Panc1 (cell line): ENCODE results near the gene SIK3. TPM values are rescaled to one million over a fixed set of nuclear protein-coding genes. Genes with fewer than 3 reads are reported as not detected.

Source experiments
- ATAC-seq: fragments of 200-7000 bp; cut with Tn5 transposase; 2 replicates; pipeline ENCODE4 v1.9.1; 2020; ENCODE audit warnings: mild to moderate bottlenecking, moderate library complexity
- Bru-seq: library from RNA; stranded (reverse); fragments of 400-500 nt; gene quantifications from one replicate; lab custom pipeline; 2021; lab: Mats Ljungman, UMichigan
- BruChase-seq, 2 experiments: library from RNA; stranded (reverse); fragments of 400-500 nt; gene quantifications; one replicate each; lab custom pipeline; 2021; lab: Mats Ljungman, UMichigan
- BruUV-seq: library from RNA; stranded (reverse); fragments of 400-500 nt; replicated peaks from 2 replicates; lab custom pipeline; 2021; lab: Mats Ljungman, UMichigan
- CTCF ChIA-PET: fragments of 300-600 bp; sonication (Branson Sonifier 250); formaldehyde crosslinking; loops from one replicate; lab custom pipeline; 2022; ENCODE audit warnings: antibody characterized with exemption; lab: Charles Lee
- POLR2A ChIA-PET: fragments of 300-600 bp; sonication (Branson Sonifier 250); formaldehyde crosslinking; loops from one replicate; lab custom pipeline; 2022; ENCODE audit warnings: antibody characterized with exemption; lab: Charles Lee
- DNase-seq: peaks from one replicate; pipeline ENCODE4 v3.0.0-alpha.2; 2010; ENCODE audit warnings: low read depth, low spot score
- H3K27ac ChIP-seq: 2 replicates; pipeline ENCODE4 v1.5.1; 2011; ENCODE audit warnings: mild to moderate bottlenecking, low read length, inconsistent platforms
- H3K27me3 ChIP-seq: fragments of 200-500 bp; sonication (Bioruptor generic); 2 replicates; pipeline ENCODE4 v1.6.0; 2014; ENCODE audit warnings: low read length, inconsistent platforms; ENCODE audit not compliant: control insufficient read depth, insufficient read depth
- H3K36me3 ChIP-seq: fragments of 200-500 bp; sonication (Bioruptor generic); 2 replicates; pipeline ENCODE4 v1.5.1; 2014; ENCODE audit warnings: inconsistent platforms, mild to moderate bottlenecking, low read length, moderate library complexity; ENCODE audit not compliant: control insufficient read depth, insufficient read depth
- H3K4me1 ChIP-seq: 2 replicates; pipeline ENCODE4 v1.5.1; 2011; ENCODE audit warnings: inconsistent platforms, mild to moderate bottlenecking, low read length, moderate library complexity; ENCODE audit not compliant: control insufficient read depth, insufficient read depth
- H3K4me3 ChIP-seq, 2 experiments: 2 replicates each; pipeline ENCODE4 v1.5.1; 2011 to 2012; ENCODE audit warnings: low read depth in 2 of 2, low read length in 2 of 2, mild to moderate bottlenecking in 2 of 2, inconsistent platforms in 1 of 2, moderate library complexity in 1 of 2
- H3K9me3 ChIP-seq: fragments of 200-500 bp; sonication (Bioruptor generic); 2 replicates; pipeline ENCODE4 v1.5.1; 2014; ENCODE audit warnings: low read depth, mild to moderate bottlenecking, inconsistent platforms, low read length, moderate library complexity; ENCODE audit not compliant: control insufficient read depth, insufficient read depth
- POLR2AphosphoS5 ChIP-seq: IDR thresholded peaks from 2 replicates; pipeline ENCODE4 v1.6.1; 2012; ENCODE audit warnings: mild to moderate bottlenecking, low read depth, low read length, moderate library complexity
- SIN3A ChIP-seq: IDR thresholded peaks from 2 replicates; pipeline ENCODE4 v1.6.1; 2012; ENCODE audit warnings: low read depth, mild to moderate bottlenecking, low read length, moderate library complexity, borderline replicate concordance; ENCODE audit not compliant: insufficient read depth
- TCF7L2 ChIP-seq: IDR thresholded peaks from 2 replicates; pipeline ENCODE4 v1.6.1; 2011; ENCODE audit warnings: mild to moderate bottlenecking, low read depth, low read length, inconsistent platforms
- in situ Hi-C: cut with HindIII; loops from 2 replicates; pipeline ENCODE4 v1.10.0; 2016; ENCODE audit warnings: low sequenced_read_pairs, low pct_unique_long_range_greater_than_20kb
- intact Hi-C: fragments of 100-400 bp; cut with micrococcal nuclease; formaldehyde crosslinking; loops from one replicate; pipeline ENCODE4 v1.10.0; 2022; ENCODE audit not compliant: unreplicated experiment
- long read RNA-seq: library from polyadenylated mRNA; unstranded; transcript quantifications from one replicate; pipeline ENCODE4 v2.0.0, GENCODE V29; 2021; ENCODE audit not compliant: unreplicated experiment
- polyA plus RNA-seq: library from polyadenylated mRNA; unstranded; fragments of >200 nt; gene quantifications from one replicate; pipeline ENCODE4 v1.2.1, GENCODE V29; 2012; ENCODE audit warnings: missing spikeins; ENCODE audit not compliant: insufficient read length
- total RNA-seq: library from RNA; stranded (reverse); gene quantifications from one replicate; pipeline ENCODE4 v1.2.1, GENCODE V29; 2021; ENCODE audit not compliant: unreplicated experiment
- TF ChIP-seq, protein P1 (sequence below), 2 experiments: IDR thresholded peaks; 2 replicates each; pipeline ENCODE4 v1.6.1; 2011 to 2012; ENCODE audit warnings: low read depth in 2 of 2, control low read depth in 1 of 2, low read length in 1 of 2, mild to moderate bottlenecking in 1 of 2, moderate library complexity in 1 of 2; ENCODE audit not compliant: insufficient read depth in 1 of 2
- TF ChIP-seq, protein P2 (sequence below): fragments of 450-650 bp; IDR thresholded peaks from 2 replicates; pipeline ENCODE4 v1.5.1; 2017; ENCODE audit warnings: mild to moderate bottlenecking

The SIK3 gene
- total RNA-seq (39.7 TPM), Bru-seq, nascent RNA (percentile 89 among the genes with signal in this experiment), BruChase-seq, experiment 1, labeled RNA remaining after a 2-hour chase (percentile 79 among the genes with signal in this experiment), BruChase-seq, experiment 2, labeled RNA remaining after a 6-hour chase (percentile 78 among the genes with signal in this experiment)
- polyA plus RNA-seq = 24.4 TPM
- long read RNA-seq, full-length matches to known transcripts = 4 of 49 reads
- long read RNA-seq, partial matches to known transcripts = 30 of 49 reads
- long read RNA-seq, other reads (novel, unspliced or antisense) = 15 of 49 reads

DNA sequence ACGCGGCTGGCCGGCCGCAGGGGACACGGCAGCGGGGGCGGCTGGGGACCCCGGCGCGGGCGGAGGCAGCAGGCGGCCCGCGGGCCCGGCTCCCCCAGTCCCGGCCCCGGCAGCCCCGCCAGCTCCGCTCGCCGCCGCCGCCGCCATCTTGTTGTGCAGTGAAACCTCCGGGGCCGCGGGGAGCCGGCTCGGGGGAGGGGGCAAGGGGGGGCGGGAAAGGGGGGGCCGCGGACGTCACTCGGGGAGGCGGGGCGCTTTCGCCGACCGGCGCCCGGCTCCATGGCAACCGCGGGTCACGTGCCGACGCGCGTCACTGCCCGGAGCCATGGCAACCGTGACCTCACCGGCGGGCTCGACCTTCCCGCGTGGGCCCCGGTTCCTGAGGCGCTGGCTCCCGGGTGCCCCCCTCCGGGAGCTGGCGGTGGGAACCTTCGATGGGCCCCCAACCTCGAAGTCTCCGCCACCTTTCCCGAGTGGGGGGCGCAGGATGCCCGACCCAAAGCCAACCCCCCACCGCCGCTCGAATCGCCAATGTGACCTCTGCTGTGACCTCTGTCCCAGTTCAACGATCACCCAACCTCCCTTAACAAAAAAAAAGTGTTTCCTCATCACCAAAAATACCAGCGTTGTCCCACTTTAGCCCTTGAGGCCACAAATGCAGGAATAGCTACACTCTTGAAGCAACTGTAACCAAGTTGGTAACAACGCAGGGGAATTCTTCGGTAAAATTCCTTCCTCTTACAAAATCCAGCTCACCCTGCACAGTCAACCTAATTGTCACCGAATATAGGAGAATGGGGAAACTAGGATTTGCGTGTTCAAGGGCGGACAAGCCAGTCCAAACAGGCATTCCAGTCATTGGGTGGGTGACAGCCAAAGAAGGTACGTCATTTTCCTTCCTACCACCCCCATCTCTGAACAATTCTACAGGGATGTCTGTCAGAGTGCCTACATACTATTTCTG is at the start of gene SIK3:
Gene SIK3 (minus strand): TSS at position 160 of the 964 bp plus-strand sequence. CDS start 13 bp downstream, at position 147.
- in situ Hi-C loops = no loop called here
- Histone ChIP-seq H3K9me3 (no peaks in the 10 kb centered on the region), H3K36me3 (no peaks in the 10 kb centered on the region), H3K27ac (peak within 1 kb of the TSS; percentile 97), H3K27me3 (no peaks in the 10 kb centered on the region), H3K4me1 (peaks cover 33% of the 10 kb centered on the region), H3K4me3 (peak within 1 kb of the TSS; percentile 61 to 93)
- intact Hi-C loops = no loop called here
- DNase-seq (peak; percentile 30), ATAC-seq (peak; percentile 90)
- BruUV-seq = TSS peak; percentile 96
- TF ChIP-seq SIN3A (0 out of 2 replicates have a peak, but pooled peaks have one; percentile 30), TCF7L2 (no peak), POLR2AphosphoS5 (peak; percentile 53; the same call in 1 of the 2 replicates)
- TF ChIP-seq, protein P1, sequence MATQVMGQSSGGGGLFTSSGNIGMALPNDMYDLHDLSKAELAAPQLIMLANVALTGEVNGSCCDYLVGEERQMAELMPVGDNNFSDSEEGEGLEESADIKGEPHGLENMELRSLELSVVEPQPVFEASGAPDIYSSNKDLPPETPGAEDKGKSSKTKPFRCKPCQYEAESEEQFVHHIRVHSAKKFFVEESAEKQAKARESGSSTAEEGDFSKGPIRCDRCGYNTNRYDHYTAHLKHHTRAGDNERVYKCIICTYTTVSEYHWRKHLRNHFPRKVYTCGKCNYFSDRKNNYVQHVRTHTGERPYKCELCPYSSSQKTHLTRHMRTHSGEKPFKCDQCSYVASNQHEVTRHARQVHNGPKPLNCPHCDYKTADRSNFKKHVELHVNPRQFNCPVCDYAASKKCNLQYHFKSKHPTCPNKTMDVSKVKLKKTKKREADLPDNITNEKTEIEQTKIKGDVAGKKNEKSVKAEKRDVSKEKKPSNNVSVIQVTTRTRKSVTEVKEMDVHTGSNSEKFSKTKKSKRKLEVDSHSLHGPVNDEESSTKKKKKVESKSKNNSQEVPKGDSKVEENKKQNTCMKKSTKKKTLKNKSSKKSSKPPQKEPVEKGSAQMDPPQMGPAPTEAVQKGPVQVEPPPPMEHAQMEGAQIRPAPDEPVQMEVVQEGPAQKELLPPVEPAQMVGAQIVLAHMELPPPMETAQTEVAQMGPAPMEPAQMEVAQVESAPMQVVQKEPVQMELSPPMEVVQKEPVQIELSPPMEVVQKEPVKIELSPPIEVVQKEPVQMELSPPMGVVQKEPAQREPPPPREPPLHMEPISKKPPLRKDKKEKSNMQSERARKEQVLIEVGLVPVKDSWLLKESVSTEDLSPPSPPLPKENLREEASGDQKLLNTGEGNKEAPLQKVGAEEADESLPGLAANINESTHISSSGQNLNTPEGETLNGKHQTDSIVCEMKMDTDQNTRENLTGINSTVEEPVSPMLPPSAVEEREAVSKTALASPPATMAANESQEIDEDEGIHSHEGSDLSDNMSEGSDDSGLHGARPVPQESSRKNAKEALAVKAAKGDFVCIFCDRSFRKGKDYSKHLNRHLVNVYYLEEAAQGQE (IDR thresholded peaks at IDR 0.05; ENCODE audit: insufficient read depth in 1 of 2, low read depth in 2 of 2, low read length in 1 of 2) = peak in 1 of 2 experiments; percentile 53; a peak in 1 of 4 replicates
- TF ChIP-seq, protein P2, sequence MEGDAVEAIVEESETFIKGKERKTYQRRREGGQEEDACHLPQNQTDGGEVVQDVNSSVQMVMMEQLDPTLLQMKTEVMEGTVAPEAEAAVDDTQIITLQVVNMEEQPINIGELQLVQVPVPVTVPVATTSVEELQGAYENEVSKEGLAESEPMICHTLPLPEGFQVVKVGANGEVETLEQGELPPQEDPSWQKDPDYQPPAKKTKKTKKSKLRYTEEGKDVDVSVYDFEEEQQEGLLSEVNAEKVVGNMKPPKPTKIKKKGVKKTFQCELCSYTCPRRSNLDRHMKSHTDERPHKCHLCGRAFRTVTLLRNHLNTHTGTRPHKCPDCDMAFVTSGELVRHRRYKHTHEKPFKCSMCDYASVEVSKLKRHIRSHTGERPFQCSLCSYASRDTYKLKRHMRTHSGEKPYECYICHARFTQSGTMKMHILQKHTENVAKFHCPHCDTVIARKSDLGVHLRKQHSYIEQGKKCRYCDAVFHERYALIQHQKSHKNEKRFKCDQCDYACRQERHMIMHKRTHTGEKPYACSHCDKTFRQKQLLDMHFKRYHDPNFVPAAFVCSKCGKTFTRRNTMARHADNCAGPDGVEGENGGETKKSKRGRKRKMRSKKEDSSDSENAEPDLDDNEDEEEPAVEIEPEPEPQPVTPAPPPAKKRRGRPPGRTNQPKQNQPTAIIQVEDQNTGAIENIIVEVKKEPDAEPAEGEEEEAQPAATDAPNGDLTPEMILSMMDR = peak; percentile 80
- ChIA-PET CTCF (interaction anchor here (0.7 kb wide), 2 partner anchors 10 to 189 kb away, joined by 4 to 5 read pairs; no protein-coding TSS in a partner anchor), POLR2A (interaction anchor here (0.6 to 1.9 kb wide), 4 partner anchors 10 to 249 kb away, joined by 3 to 9 read pairs (median 3); no protein-coding TSS in a partner anchor)

DNA sequence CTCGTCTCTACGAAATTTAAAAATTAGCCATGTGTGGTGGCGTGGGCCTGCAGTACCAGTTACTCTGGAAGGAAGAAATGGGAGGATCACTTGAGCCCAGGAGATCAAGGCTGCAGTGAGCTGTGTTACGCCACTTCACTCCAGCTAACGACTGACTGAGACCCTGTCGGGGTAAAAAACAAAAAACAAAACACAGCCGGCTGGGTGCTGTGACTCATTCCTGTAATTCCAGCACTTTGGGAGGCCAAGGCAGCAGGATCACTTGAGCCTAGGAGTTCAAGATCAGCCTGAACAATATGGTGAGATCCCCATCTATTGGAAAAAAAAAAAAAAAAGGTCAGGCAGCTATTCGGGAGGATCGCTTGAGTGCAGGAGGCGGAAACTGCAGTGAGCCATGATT is 48.3 kb upstream of the SIK3 start:
- Histone ChIP-seq H3K27me3 (no peaks in the 10 kb centered on the region), H3K4me3 (peak overlapping the region in 1 of 2 experiments; percentile 6; a peak in 2 of 4 replicates), H3K27ac (no peak overlapping the region), H3K9me3 (no peaks in the 10 kb centered on the region), H3K36me3 (peaks cover 10% of the 10 kb centered on the region), H3K4me1 (peaks cover 23% of the 10 kb centered on the region)
- TF ChIP-seq, protein P1 (IDR thresholded peaks at IDR 0.05; ENCODE audit: insufficient read depth in 1 of 2, low read depth in 2 of 2, low read length in 1 of 2) = no peak
- TF ChIP-seq POLR2AphosphoS5 = no peak
- TF ChIP-seq, protein P2 = no peak
- no peak for TF ChIP-seq SIN3A
- TF ChIP-seq TCF7L2 = no peak
- intact Hi-C loops (no loop called here), in situ Hi-C loops (no loop called here)
- DNase-seq (no peak), ATAC-seq (no peak)
- no TSS peak for BruUV-seq
- CTCF ChIA-PET = interaction anchor here (0.5 to 0.7 kb wide), 4 partner anchors 9 to 356 kb away, joined by 3 to 5 read pairs (median 4); no protein-coding TSS in a partner anchor
- POLR2A ChIA-PET = no interaction called here
